GOT3 (cell line): ENCODE measurements around the gene TBC1D1.

Source experiments
- DNase-seq: peaks from one replicate; lab custom pipeline; 2025; ENCODE audit warnings: mixed read lengths; lab: John Stamatoyannopoulos, UW

TBC1D1 gene

GRCh38 chr4:38100474-38101255, 209.8 kb downstream of the TBC1D1 start:
- DNase-seq: no peak

DNA sequence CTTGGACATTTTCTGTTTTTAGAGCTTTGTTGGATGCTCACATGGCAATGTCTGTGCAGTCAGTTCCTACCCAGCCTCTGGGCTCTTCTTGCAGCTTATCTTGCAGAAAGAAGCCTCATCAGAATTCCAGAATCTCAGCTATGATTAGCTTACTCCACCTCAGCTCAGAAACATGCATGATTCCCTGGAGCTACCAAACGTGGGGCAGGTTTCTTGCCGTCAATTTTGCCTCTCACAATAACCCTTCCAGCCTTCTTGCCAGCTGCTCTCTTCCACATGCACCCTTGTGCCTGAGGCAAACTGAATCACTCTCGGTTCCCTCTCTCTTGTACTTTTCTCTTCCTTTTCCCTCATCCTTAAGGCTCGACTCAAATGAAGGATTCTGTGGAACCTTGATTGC, 210.7 kb downstream of the TBC1D1 start:
- DNase-seq: no peak

DNA sequence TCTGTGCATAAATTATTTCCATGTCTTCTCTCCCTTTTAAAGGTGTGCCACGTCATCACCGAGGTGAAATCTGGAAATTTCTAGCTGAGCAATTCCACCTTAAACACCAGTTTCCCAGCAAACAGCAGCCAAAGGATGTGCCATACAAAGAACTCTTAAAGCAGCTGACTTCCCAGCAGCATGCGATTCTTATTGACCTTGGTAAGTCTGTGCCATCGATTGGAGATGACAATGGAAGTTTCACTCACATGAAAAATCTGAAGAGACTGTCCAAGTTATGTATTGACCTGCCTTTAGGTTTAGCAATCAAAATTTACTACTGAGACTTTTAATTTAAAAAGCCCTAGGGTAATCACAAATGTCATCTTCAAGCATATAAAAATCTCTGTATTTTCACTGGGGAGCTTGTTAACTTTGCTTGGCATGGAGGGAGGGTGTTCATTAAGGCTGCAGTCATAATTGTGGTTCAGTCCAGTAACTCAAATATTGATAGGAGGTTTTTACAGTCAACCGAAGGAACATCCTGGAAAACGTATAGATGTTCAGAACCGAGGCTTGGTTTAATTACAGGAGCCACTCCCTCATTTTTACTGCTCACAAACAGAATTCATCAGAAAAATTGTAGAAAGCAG, 212.2 kb downstream of the TBC1D1 start:
- no peak for DNase-seq

- no peak for DNase-seq
Measured at GRCh38 chr4:38105475-38106220, 214.8 kb downstream of the TBC1D1 start.

- DNase-seq: no peak
Measured at GRCh38 chr4:38106311-38106710, 215.4 kb downstream of the TBC1D1 start.

GRCh38 chr4:38106886-38107514, 216.1 kb downstream of the TBC1D1 start:
- DNase-seq: no peak

- DNase-seq: no peak
Measured at GRCh38 chr4:38107818-38108217, 216.9 kb downstream of the TBC1D1 start.

GRCh38 chr4:38109370-38109769, 218.5 kb downstream of the TBC1D1 start:
- no peak for DNase-seq

DNA sequence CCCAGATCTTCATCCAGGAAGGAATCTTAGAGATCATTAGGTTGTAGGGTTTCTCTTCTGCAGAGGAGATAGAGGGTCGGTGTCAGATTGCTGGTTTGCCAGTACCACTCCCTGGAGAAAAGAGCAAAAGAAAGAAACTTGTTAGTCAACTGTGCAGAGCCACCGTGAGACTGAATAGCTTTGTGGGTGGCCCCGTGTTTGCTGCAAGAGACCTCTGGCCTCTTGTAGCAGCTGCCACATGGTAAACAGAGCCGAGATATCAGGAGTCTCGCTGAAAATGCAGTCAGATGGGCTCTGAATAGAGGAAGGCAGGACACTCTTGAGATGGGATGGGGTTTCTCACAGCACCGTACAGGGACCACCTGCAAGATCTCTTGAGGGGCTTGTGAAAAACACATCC, 219.0 kb downstream of the TBC1D1 start:
- DNase-seq: no peak

DNA sequence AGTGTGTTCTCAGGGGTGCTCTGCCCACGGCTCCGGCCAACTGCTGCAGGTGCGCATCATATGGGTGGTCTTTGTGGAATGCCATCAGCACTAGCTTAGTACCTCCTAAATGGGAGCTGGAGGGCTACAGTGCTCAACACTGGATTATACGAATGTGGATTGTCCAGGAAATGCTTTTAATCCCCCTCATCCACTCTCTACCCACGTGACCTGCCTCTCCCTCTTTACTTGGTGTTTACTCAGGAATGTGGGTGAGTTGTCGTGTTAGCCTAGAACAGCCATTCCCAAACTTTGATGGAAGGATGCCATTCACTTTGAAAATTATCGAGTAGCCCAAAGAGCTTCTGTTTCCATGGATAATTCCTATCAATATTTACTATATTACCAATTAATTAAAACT, 220.1 kb downstream of the TBC1D1 start:
- no peak for DNase-seq

DNA sequence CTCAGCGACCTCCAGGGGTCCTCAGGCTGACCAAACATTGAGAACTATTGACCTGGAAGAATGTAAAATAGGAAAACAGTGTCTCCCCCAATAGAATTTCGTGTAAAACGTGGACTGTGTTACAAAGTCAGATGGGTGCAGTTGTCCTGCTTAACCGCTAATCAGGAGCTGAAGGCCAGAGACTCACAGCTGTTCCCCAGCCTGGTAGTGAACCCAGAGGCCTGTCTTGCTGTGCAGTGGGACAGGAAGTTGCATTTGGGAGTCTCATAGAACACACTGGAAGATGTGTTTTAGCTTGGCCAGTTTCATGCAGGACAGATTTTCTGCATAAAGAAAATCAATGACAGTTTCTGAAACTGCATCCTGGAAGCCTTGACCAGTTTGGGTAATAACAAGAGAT, 220.8 kb downstream of the TBC1D1 start:
- no peak for DNase-seq

DNA sequence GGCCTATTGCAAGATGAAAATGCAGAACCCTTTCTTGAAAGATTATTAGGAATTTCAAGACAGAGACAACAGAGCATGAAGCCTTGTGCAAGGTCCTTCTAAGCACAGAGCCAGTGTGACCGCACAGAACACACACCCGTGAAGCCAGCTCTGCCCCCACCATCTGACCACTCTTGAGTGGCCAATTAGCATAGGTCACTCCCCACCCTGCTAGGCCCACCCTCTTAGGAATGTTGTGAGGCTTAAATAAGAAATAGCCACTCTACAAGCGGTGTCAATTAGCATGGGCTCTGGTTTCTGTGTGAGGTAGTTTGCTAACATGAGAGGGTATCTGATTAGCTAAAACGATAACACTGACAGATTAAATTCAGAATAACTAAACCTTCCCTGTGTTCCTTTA, 222.2 kb downstream of the TBC1D1 start:
- no peak for DNase-seq

- DNase-seq: no peak
Measured at GRCh38 chr4:38113551-38113950, 222.7 kb downstream of the TBC1D1 start.

DNA sequence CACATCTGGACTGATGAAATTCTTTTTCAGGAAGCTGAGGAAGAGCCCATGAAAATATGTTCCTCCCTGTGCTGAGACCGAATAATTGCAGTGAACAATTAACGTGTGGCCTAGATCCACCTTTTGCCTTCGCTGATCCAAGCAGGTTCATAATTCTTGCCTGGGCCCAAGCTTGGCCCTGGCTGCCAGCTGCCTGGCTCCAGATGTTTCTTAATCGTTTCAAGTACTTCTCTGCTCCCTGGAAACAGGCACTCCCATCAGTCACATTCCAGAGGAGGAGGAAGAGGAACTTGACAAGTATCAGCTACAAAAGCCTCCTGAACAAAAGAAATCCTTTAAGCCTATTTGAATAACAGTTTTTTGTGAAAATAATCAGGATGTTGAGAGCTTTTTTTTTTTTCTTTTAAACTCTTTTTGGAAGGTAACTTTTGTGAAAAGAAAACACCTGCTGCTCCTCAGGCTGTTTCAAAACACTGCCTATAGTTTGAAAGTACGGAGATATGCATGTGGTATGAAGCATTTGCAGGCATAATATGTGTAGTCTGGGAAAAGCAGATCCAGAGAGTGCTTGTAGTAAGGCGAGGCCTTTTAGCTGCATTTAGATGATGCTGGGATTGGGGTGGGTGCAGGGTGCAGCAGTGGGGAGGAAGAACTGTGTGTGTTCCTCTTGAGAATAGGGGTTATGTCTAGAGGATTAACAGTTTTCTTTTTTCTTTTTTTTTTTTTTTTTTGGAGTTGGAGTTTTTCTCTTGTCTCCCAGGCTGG, 223.7 kb downstream of the TBC1D1 start:
- DNase-seq: no peak

DNA sequence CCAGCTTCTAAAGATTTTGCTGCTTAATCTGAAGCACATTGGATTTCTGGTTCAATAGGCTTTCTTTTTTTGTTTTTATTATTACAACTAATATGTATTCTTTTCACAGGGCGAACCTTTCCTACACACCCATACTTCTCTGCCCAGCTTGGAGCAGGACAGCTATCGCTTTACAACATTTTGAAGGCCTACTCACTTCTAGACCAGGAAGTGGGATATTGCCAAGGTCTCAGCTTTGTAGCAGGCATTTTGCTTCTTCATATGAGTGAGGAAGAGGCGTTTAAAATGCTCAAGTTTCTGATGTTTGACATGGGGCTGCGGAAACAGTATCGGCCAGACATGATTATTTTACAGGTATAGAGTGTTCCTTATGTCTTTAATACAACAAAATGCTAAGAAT, 224.7 kb downstream of the TBC1D1 start:
- no peak for DNase-seq

- DNase-seq: no peak
Measured at GRCh38 chr4:38117591-38117990, 226.7 kb downstream of the TBC1D1 start.

DNA sequence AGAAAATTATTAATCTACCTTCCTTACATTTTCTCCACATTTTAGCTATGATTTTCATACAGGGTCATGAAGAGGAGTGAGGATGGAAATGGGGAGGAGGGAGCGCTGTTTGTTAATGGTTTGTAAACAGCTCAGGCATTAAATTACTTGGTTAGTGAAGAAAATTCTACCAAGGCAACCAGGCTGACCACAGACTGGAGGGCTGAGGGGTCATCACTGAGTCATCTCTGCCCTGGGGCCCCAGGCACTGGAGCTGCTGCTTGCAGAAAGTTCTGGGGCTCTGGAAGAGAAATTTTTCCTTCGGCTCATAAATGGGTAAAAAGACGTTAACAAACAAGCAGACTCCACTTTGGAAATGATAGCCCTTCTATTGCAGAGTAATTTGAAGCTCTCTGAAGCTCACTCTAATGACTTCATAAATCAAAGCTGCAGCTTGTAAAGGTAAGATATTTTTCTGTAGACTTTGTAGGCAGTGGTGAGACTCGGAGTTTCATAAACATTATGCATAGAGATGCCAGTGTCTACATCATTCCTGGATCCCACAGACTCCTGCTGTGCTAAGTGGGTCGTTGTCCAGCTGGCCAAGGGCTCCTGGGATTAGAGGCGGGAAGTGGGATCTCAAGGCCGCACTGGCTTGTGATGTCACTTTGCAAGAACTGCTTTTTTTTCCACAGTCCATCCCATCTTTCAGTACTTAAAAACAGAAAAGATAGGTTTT, 228.9 kb downstream of the TBC1D1 start:
- DNase-seq: peak; percentile 4

- no peak for DNase-seq
Measured at GRCh38 chr4:38120772-38121171, 229.9 kb downstream of the TBC1D1 start.

DNA sequence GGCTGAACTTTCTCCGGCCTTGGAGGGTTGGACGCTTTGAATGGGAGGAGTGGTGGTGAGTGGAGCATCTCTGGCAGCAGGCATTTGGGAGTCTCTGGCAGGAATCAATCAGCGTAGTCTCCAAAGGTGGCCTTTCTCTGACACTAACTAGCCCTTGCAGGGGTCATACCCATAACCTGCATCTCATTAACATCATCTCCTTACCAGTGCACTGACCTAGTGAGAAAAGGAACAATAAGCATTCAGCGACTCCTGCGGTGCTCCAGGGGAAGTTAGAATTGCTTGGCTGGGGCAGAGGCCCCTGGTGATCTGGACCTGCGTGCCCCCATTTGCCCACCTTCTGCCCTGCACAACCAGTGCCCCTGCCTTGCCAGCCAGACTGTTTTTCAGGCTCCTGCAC, 231.2 kb downstream of the TBC1D1 start:
- DNase-seq: no peak

DNA sequence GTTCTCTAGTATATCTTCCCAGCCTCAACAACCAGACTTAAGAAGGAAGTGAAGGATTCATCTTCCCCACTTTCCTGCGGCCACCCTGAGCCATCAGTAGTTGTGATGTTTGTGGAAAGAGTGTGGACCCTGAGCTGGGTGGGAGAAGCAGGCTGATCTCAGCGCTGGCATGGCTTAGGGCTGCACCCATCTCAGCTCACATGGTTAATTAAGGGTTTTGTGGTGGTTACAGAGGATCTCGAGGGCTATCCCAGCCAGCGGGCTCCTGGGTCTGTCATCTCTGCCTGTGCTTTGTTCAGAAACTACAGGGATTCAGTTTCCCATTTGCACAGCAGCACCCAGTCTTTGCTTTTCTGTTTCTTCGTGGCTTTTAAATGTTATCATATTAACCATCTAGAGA, 232.7 kb downstream of the TBC1D1 start:
- no peak for DNase-seq

DNA sequence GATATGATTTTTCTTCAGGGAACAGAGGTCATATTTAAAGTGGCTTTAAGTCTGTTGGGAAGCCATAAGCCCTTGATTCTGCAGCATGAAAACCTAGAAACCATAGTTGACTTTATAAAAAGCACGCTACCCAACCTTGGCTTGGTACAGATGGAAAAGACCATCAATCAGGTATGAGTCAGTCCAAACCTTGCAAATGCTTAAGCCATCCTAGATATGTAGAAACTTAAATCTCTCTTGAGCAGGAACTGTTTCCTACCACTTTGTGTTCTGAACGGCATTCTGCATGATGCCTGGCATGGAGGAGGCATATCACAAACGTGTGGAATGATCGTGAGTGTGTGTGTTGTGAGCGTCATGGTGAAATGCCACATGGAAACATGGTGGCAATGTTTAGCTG, 234.1 kb downstream of the TBC1D1 start:
- DNase-seq: no peak
